Stimulated activated CD4-positive, alpha-beta T cell treated with anti-CD3 and anti-CD28 coated beads, Interleukin-4, amount 100 ng/mL, for 48 hours (primary cell): Measurements from ENCODE around the gene TCL1B.
"Not testable (repeated sequence)": the region's sequence is repeated elsewhere in the genome, so short reads cannot be mapped to it uniquely, and the experiment has no call there.

Source experiments
- DNase-seq, 2 donors: peaks; one replicate each; pipeline ENCODE4 v3.0.0-alpha.2; 2020; ENCODE audit warnings: low read depth in 2 of 2

The TCL1B gene

DNA sequence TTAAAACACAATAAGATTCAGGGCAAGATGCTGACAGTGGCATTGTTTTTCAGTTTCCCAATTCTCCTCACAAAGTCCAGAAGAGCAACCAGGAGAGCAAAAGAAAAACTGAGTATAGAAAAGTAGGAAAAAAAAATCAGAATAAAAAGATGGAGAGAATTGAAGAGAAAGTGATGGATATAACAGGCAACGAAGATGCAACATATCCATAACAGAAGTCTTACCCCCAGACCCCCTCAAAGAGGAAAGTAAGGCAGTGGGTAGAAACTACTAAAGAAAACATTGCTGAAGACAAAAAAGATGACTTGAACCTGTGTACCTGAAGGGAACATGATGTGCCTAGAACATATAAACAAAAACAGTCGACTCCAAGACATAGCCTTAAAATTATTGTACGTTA, 17.1 kb downstream of the TCL1B start:
- DNase-seq: no peak

DNA sequence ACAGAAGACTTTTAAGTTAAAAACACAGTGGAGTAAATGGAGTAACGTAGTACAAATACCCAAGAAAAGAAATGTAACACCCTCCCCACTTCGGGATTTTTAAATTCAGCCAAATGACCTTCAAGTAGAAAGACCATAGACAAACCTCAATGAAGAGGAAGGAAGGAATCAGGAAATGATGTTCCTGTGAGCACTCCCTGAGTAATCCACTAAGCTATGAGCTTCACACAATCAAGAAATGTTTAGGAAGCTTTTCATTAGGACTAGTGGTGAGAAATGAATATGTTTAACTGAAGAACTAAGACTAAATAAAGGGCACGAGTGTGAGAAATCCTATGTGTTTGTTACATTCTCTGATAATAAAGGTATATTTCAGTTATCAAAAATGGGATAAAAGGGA, 17.6 kb downstream of the TCL1B start:
- DNase-seq: no peak

DNA sequence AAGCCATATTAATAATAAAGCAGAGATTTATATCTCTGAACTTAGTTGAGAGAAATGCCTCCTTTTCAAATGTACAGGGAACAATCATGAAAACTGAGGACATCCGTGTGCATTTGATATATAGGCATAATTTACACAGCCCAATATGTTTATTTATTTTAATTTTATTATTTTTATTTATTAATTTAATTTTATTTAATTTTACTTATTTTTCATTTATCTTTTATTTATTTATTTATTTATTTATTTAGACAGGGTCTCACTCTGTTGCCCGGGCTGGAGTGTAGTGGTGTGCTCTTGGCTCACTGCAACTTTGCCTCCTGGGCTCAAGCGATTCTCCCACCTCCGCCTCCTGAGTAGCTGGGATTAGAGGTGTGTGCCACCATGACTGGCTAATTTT, 19.3 kb downstream of the TCL1B start:
- no peak for DNase-seq

DNA sequence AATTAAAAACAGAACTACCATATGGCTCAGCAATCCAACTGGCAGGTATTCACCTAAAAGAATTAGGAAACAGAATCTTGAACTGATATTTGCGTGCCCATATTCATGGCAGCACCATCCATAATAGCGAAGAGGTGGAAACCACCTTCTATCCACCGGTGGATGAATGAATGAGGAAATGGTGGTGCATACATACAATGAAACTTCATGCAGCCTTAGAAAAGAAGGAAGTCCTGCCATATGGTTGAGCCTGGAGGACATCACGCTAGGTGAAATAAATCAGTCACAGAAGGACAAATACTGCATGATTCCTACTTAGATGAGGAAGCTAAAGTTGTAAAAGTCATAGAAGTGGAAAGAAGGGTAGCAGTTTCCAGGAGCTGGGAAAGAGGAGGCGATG, 21.1 kb downstream of the TCL1B start:
- DNase-seq: no peak

DNA sequence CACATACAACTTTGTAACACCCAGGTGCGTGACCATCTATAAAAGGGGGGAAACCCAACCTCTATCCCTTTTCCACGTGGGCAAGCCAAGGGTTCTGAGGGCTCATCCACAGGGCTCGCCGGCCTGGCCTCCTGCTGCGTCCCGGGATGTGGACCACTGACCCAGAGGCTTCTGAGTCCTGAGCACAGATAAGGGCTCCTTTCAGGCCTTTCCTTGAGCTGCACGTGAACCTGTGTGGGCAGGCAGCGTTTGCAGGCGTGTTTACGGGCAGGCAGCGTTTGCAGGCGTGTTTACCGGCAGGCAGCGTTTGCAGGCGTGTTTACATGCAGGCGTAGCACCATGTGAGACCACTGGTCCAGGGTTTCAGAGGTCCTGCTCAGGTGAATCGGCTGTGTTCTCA, 23.9 kb downstream of the TCL1B start:
- DNase-seq: no peak

DNA sequence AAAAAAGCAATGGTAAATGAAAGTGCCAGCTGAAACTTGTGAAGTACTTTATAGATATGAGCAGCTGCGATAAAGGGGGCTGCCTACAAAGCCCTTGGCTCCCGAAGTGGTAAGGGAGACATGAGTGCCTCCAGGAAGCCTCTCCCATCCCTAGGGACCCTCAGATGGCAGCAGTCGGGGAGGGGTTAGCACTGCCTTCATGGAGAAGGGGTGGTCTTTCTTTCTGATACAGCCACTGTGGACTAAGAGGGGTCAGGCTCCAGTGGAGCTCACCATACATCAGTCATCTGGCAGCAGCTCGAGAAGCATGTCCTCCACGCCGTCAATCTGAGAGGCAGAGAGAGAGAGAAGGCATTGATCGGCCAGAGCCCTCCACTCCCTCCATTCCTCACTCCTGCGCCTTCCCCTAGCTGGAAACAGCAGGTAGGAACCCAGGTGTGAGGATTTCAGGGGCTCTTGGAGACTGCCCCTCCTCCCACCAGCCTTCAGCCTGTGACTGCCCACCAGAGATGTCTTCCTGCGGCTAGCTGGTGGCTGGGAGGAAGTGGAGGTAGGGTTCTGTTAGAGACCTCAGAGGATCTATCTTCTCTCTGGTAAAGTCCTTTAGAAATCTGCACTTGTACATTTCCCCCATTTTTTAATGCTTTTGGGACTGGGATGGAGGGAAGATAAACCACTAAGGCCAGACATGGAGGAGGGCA, 25.4 kb downstream of the TCL1B start:
- DNase-seq: no peak

DNA sequence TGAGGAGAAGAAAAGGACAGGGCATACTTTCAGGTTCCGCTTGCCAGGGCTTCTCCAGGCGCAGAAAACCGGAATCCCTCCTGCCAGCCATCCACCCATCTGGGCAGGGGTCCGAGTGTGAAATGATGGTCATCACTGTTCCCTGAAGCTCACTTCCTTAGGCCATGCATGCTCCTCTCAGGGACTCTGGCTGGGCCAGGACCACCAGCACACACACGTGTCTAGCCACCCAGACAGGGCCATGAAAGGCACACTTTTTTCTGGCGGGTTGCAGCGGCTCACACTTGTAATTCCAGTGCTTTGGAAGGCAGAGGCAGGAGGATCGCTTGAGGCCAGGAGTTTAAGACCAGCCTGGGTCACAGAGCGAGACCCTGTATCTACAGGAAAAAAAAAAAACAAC, 26.2 kb downstream of the TCL1B start:
- DNase-seq: no peak

DNA sequence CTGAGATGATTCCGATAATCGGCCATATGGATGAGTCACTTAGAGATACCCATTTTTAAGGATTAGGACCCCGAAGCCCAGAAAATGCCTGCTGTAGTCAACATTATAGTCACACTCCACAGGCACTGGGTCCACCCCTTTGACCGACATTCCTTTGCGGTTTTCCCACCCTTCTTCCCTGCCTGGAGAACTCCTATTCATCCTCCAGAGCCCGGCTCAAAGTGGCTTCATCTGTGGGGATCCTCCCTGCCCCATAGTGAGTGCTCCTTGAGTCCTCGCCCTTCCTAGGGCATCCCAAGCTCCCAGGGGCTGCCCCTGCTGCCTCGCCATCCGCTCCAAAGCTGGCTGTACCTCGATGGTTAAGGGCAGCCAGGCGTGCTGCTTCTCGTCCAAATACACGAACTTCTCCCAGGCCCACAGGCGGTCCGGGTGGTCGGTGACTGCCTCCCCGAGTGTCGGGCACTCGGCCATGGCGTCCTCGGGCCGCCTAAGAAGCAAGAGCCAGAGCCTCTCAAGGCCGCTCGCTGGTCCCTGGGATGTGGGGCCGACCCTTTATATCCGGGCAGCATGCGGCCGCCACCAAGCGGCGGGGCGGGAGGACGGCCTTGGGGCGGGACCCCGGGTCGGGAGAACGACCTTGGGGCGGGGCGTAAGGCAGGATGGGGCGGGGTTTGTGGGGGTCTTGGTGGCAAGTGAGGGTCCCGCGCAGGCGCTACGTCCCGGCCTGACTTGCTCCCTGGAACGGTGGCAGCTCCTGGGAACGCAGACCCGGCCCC, 27.6 kb downstream of the TCL1B start, which contains the start of gene TCL1A:
Gene TCL1A, minus strand, starts transcription at position 530 of the 776 bp plus-strand sequence. Its CDS starts 59 bp downstream, at position 471.
- no peak for DNase-seq

DNA sequence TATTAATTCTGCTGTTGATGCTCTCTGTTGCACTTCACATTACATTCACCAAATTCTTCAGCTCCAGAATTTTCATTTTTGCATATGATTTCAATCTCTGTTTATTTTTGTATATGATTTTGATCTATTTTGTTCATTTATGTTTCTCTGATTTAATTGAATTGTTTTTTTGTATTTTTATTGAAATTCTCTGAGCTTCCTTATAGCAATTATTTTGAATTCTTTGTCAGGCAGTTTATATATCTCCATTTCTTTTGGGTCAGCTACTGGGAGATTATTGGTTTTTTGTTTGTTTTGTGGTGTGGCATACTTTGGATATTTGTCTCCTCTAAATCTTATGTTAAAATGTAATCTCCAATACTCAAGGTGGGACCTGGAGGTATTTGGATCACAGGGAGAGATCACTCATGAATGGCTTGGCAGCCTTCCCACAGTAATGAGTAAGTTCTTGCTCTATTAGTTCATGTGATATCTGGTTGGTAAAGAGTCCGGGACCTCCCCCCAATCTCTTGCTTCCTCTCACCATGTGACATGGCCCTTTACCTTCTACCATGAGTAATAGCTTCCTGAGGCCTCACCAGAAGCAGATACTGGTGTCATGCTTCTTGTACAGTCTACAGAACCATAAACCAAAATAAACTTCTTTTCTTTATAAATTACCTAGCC, 36.4 kb downstream of the TCL1B start:
- no peak for DNase-seq

DNA sequence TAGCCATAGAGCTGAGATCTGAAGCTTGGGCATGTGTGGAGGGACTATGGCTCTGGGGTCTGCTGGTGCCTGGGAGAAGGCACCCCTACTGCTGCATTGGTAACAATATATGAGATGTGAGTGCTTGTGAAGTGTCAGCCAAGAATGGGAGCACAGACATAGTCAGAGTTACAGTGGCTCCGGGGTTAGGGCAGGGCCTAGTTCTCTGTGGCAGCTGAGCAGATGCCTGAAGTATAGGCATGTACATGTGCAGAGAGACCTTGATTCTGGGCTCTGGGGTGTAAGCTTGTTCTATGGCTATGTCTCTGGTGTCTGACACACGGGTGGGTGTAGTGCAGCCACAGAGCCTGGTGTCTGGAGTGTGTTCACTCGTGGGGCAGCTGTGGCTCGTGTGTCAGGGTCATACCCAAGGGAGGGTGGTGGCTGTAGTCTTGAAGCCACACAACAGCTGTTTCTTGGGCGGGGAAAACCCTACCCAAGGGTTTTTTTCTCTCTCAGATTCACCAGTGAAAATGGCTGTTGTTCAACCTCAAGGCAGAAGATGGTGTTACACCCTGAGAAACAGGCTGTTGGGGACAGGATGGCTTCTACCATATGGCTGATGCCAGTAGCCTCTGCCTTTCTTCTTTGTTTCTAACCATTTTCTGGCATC, 39.6 kb downstream of the TCL1B start:
- no peak for DNase-seq

DNA sequence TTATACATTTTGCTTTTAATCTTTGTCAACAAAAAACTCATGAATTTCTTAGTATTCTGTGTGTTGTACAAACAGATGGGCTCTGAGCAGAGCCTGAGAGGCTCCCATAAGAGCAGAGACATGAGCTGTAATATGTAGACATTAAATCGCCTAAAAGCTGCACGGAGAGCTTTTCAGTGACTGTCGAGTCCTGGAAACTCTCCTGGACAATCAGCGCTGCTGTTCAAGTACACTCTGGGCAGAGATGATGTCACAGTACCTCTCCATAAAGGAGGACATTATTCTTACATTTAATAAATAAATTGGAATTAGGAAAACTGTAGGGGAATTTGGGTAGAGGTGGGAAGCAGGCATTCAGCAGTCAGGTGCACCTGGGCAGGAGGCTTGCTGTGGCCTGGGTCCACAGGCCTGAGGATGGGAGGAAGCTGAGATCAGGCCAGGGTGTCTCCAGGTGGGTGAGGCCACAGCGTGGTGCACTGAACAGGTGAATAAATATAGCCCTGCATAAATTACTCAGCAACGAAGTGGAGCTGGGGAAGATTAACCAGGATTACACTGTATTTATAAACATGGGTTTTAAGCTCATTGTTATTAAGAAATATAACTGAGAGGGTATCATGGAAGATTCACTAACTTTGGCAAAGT, 41.0 kb downstream of the TCL1B start:
- no peak for DNase-seq

DNA sequence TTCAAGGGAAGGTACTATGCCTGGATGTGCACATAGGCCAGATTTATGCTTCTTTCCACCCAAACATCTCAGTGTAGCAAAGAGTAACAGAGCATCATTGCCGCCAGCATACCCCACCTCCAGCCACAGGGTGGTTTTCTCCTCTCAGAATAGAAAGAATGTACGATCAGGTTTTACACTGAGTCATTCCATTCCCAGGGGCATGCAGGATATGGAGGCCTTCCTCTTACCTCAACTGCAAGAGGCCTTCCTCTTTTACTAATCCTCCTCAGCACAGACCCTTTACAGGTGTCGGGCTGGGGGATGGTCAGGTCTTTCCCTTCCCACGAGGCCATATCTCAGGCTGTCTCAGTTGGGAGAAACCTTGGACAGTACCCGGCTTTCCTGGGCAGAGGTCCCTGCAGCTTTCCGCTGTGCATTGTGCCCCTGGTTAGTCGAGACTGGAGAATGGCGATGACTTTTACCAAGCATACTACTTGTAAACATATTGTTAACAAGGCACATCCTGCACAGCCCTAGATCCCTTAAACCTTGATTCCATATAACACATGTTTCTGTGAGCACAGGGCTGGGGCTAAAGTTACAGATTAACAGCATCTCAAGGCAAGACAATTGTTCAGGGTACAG, 43.3 kb downstream of the TCL1B start:
- DNase-seq: not testable (repeated sequence)

DNA sequence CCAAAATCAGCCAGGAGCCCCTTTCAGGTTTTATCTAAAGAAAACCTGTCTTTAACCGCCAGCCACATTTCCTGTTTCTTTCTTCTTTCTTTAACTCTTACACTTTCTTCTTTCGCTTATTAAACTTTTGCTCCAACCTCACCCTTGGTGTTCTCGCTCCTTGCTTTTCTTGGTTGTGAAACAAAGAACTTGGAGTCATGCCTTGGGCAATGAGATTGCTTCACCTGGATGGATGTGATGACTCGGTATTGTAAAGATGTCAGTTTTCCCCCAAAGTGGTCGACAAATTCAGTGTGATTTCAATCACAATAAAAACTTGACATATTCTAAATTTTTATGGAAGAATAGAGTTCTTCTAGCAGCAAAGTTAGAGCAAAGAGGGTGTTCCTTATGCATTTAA, 43.9 kb downstream of the TCL1B start:
- no peak for DNase-seq

DNA sequence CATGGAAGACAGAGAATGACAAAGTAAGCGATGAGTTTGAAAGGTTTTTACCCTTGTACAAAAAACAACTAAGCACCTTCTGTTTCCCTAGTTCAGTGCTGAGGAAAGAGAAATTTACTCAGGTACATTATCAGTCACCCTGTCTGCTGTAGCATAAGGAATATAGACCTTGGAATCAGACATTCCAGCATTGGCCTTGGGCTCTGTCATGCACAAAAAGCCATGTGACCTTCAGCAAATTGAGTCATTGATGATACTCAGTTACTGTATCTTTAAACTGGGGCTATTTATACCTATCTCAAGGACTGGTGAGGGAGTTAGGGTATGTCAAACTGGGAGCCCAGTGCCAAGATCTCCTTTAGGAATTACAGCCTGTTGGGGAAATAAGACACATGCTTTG, 47.0 kb downstream of the TCL1B start:
- DNase-seq: no peak

DNA sequence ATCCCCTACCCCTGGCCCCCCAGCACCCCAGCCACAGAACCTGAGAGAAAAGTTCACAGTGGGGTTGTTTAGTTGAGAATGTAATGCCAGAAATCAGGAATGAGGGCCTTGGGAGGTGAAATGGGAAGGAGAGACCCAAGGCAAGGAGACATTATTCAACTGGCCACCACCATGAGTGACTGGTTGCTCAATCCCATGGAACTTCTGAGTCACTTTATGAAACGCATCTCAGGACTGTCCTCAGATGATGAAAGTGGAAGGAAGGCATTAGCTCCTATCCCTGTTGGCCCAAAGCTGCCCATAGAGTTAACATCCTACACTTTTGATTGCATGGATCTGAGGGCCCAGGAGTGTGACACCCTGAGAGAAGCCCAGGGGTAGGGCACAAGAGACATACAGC, 53.1 kb downstream of the TCL1B start:
- no peak for DNase-seq

DNA sequence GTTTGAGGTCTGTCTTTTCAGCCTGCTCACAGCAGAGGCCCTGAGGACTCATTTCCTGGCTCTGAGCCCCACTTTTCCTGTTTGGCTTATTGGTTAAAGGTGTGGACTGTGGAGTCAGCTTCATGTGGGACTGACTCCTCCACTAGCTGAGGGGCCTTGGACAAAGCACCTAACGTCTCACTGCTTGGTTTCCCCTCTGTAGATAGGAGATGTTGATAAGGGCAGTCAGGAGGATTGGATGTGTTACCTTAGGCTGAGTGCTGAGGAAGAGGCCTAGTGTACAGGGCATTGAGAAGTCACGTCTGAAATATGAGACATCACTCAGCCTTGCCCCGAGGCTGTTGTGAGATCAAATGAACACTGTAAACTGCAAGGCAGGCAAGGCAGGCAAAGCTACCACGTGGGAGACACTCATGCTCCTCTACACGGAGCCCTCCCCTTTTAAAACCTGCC, 54.8 kb downstream of the TCL1B start:
- DNase-seq: no peak

DNA sequence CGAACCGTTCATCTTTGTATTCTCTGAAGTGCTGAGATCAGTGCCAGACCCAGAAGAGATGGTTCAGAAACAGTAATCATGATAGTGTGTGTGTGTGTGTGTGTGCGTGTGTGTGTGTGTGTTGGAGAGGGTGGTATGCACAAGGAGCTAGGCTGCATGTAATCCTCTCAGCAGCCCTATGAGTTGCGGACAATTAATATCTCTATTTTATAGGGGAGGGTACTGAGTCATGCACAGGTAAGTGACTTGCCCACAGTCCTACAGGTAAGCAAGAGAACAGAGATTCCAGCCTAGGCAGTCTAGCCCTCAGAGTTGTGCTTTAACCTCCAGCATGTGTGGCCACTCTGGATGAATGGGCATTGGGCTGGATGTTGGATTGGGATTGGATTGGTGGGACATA, 55.6 kb downstream of the TCL1B start:
- DNase-seq: no peak
